COR-L47 (cell line): ENCODE measurements around the gene CROT.

Source experiments
- DNase-seq: peaks from one replicate; lab custom pipeline; 2025; lab: John Stamatoyannopoulos, UW

Gene CROT

DNA sequence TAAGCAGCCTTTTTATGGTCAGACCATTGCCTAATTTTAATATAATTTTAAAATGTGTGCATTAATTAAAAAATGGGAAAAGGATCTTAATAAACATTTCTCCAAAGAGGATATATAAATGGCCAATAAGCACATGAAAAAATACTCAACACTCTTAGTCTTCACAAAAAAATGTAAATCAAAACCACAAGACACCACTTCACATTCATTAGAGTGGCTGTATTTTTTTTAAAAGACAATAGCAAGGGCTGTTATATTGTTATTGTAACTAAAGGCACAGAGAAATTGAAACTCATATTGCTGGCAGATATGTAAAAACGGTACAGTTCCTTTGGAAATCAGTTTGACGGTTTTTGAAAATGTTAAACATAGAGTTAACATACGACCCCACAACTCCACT is 3.2 kb upstream of the CROT start:
- DNase-seq, result no peak

DNA sequence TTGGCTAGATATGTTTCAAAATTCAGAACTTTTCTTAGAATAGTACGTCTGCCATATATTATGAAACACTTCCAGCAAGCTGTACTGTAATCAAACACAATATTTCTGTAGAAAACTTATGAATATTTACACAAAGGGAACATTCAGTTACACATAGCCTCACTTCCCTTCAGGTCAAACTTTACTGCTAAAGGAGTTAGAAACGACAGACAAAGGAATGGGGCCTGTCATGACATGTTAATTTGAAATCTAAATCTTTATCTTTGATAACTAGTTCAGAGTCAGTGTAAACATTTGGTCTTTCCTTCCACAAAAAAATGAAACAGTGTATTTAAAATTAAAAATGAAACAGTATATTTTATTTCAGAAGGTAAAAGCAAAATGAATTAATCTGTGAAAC is 1.0 kb upstream of the CROT start:
- DNase-seq, result no peak

GRCh38 chr7:87345962-87346371 is 503 bp downstream of the CROT start:
- DNase-seq, result no peak

DNA sequence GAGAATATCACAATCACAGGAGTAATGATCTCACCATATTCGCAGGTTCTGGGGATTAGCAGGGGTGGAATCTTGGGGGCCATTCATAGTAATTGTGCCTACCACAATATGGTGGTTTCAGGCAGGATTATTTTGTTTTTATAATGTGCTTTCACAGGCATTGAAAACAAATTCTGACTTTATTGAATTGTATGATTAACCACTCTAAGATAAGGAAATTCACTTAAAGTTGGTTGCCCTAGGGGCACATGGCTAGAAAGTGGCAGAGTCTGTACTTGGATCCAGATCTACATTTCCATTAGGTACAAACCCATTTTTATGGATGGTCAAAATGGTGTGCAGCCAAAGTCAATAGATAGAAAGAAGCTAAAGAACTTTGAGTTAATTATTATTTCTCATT is 1.7 kb downstream of the CROT start:
- no peak for DNase-seq

DNA sequence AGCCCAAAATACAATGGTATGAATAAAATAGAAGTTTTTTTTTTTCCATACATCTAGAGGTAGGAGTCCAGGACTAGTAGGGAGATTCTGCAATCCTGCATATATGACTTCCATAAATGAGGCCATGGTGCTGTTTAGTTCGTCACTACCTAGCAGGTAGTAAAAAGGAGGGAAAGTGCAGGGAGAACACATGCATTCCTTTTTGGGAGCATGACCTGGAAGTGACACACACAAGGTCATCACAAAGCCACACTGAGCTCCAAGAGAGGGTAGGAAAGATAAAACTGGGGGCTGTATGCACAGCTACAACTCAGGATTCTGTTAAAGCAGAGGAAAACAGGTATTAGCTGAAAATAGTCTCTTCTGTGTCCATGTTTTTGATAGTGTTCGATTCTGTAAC is 2.2 kb downstream of the CROT start:
- no peak for DNase-seq

- no peak for DNase-seq
Observed at GRCh38 chr7:87354749-87355148, 9.3 kb downstream of the CROT start.

GRCh38 chr7:87356448-87356847 is 11.0 kb downstream of the CROT start:
- no peak for DNase-seq

DNA sequence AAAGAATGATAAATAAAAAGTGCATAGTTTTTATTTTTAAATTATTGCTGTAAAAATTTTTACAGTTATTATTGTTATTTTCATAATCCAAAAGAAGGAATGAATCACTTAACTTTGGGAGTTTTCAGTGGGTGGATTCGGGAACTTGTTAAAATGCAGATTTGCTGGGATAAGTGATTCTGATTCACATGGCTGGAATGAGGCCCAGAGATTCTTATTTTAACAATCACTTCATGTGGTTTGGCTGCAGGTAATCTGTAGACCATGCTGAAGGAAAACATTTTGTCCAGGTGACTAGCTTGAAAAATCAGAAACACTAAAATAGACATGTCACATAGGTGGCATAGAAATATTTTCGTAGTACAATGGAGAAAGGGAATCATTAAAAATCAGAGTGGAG is 13.9 kb downstream of the CROT start:
- DNase-seq, result no peak

- DNase-seq, result no peak
Observed at GRCh38 chr7:87361320-87361719, 15.9 kb downstream of the CROT start.

DNA sequence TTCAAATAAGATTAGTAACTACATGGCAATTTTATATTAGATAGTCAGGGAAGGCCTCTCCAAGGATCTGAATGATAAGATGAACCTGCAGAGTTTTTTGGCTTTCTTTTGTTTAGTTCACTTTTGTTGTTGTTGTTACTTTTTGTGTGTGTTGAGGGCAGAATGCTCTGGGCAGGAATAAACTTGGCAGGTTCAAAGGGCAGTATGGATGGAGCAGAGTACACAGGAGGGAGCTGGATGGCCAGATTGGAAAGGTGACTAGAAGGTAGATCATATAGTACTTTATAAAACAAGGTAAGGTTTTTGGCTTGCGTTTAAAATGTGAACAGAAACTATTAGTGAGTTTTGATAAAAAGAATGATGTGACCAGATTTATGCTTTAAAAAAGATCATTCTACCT is 17.9 kb downstream of the CROT start:
- no peak for DNase-seq

- no peak for DNase-seq
Observed at GRCh38 chr7:87364246-87364645, 18.8 kb downstream of the CROT start.

- no peak for DNase-seq
Observed at GRCh38 chr7:87369216-87369615, 23.8 kb downstream of the CROT start.

DNA sequence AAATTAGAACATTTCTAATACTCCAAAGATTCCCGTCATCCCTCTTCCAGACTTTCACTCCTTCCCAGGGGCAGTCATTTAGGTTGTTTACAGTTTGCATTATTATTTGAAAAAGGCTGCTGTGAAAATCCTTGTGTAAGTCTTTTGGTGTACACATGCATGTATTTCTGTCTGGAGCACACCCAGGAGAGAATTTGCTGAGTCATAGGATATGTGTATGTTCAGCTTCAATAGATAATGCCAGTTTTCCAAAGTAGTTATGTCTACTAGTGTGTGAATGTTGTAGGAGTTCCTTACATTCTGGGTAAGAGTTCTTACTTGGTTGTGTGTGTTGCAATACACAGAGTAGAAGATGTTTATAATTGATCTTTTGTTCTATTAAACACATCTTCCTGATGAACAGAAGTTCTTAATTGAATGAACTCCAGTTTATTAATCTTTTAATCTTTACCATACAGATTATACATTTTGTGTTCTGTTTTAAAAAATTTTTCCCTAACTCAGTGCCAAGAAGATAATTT is 25.3 kb downstream of the CROT start:
- no peak for DNase-seq

DNA sequence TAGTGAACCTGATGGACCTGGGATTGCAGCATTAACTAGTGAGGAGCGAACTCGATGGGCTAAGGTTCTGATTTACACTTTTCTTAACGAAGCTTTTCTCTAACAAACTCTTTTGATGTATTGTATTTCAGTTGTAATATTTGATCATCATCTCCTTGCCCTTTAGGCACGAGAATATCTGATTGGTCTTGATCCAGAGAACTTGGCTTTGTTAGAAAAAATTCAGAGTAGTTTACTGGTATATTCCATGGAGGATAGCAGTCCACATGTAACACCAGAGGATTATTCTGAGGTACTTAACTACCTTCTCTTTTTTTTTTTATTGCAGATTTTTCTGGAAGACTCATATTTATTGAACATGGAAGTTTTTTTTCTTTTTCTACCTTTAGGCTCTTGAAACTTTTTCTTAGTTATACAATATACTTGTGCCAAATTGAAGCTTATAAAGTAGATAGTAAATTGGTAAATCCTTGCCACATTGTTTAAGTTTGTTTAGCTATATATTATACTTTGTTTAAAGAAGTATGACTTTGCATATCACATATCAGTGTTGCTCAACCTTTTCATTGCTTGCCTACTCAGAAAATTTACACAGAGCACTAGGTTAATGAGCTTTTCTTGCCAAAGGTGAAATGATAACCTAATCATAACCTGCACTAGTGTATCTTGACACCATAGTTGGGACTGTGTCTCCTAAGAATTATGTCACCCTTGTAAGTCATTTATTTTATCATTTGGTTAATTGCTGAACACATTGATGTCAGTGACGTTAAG is 30.4 kb downstream of the CROT start:
- DNase-seq, result no peak

GRCh38 chr7:87380905-87381304 is 35.4 kb downstream of the CROT start:
- DNase-seq, result no peak

- DNase-seq, result no peak
Observed at GRCh38 chr7:87391020-87391701, 45.7 kb downstream of the CROT start.

GRCh38 chr7:87395442-87396020 is 50.1 kb downstream of the CROT start:
- no peak for DNase-seq

DNA sequence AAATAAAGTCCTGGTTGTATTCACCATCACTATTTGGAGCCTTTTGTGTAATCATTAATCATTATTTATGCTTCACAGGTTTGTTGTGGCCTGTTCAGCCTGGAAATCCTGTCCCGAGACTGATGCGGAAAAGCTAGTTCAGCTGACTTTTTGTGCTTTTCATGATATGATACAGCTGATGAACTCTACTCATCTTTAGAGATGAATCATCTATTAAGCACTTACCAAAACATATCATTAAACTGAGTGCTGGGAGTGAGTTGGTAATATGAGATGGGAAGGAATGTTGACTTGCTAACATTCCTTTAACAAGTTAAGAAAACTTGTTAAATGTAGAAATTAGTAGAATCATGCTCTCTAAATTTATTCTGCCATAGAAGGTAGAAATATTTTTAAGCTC is 53.0 kb downstream of the CROT start:
- no peak for DNase-seq

DNA sequence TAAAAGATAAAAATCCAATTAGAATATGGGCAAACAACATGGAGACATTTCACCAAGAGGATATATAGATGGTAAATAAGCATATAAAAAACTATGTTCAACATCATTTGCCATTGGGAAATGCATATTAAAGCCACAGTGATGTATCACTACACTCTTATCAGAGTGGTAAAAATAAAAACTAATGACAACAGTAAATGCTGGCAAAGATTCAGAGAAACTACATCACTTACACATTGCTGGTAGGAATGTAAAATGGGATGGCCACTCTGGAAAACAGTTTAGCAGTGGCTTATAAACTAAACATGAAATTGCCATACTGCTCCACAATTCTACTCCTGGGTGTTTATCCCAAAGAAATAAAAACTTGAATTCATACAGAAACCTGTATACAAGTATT is 59.2 kb downstream of the CROT start:
- no peak for DNase-seq

DNA sequence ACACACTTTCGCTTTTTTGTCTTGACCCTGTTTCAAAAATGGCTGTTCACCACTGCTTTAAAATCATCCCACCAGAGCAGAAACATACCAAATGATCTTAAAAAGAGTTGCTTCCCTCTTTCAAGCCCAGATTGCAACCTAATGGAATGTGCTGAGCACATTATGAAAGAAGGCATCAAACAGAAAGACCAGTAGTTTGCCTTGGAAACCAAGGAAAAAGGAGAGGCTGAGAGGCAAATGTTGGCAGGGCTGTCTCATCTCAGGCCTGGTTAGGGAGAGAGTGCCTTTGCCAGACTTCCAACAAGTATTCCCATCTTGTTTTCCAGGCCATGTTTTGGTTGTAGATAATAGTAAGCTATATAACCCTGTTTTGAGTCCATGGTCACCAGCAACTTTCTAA is 65.7 kb downstream of the CROT start:
- DNase-seq, result no peak

- no peak for DNase-seq
Observed at GRCh38 chr7:87413029-87413428, 67.6 kb downstream of the CROT start.

- no peak for DNase-seq
Observed at GRCh38 chr7:87413951-87414793, 68.7 kb downstream of the CROT start.
